PC-9 (cell line): Measurements from ENCODE around the gene TRIM6.

Experiments
- CTCF ChIP-seq: fragments of 200-600 bp; sonication (generic); conservative IDR thresholded peaks from 2 replicates; pipeline ENCODE4 v1.6.1; 2017; ENCODE audit warnings: mixed run types, antibody characterized with exemption, mild to moderate bottlenecking, moderate library complexity
- EZH2 ChIP-seq: fragments of 200-600 bp; sonication (generic); IDR thresholded peaks from 2 replicates; pipeline ENCODE4 v1.8.0; 2017; ENCODE audit warnings: antibody characterized with exemption, low read depth

- TF ChIP-seq CTCF (no peak), EZH2 (no peak)
Measured at GRCh38 chr11:5624489-5625279, 28.2 kb downstream of the TRIM6 start, which contains the start of gene TRIM34.
